Natural killer cell treated with Interleukin-12 subunit alpha and Interleukin-12 subunit beta and Interleukin-15 and Interleukin-18, amount 100 ng/mL, for 72 hours (primary cell): ENCODE data around the gene DPP6. TPM values are rescaled to one million over a fixed set of nuclear protein-coding genes. Genes with fewer than 3 reads are reported as not detected.

Source experiments
- ATAC-seq, 2 donors: fragments of 150-1000 bp; cut with Tn5 transposase in 1 of 2; sonication (Bioruptor Pico), chemical (Tn5 transposase) in 1 of 2; 2 replicates each; pipeline ENCODE4 v1.10.0; 2021
- DNase-seq: peaks from one replicate; pipeline ENCODE4 v3.0.0; 2022; ENCODE audit warnings: low spot score
- H3K27ac Mint-ChIP-seq, 2 donors: 1 replicate in 1 of 2; 2 replicates in 1 of 2; pipeline ENCODE4 v1.8.0; 2022; ENCODE audit warnings: mixed read lengths in 2 of 2, mild to moderate bottlenecking in 1 of 2, moderate library complexity in 1 of 2
- H3K27me3 Mint-ChIP-seq, 2 donors: 1 replicate in 1 of 2; 2 replicates in 1 of 2; pipeline ENCODE4 v1.8.0; 2022; ENCODE audit warnings: mixed read lengths in 2 of 2
- H3K36me3 Mint-ChIP-seq: one replicate; pipeline ENCODE4 v1.8.0; 2022; ENCODE audit warnings: mixed read lengths
- H3K4me1 Mint-ChIP-seq, 2 donors: 1 replicate in 1 of 2; 2 replicates in 1 of 2; pipeline ENCODE4 v1.8.0; 2022; ENCODE audit warnings: low read depth in 2 of 2, mixed read lengths in 2 of 2, mild to moderate bottlenecking in 1 of 2
- H3K4me3 Mint-ChIP-seq: one replicate; pipeline ENCODE4 v1.8.0; 2022; ENCODE audit warnings: mixed read lengths
- H3K9me3 Mint-ChIP-seq: 2 replicates; pipeline ENCODE4 v1.8.0; 2022; ENCODE audit warnings: mixed read lengths
- total RNA-seq, 2 donors: library from RNA; stranded (reverse); gene quantifications; one replicate each; pipeline ENCODE4 v1.2.3, GENCODE V29; 2022

DPP6 gene
- total RNA-seq, 2 donors from 2014 or later, result not detected

GRCh38 chr7:154942691-154943090 is 890.5 kb downstream of the DPP6 start:
- H3K36me3 Mint-ChIP-seq, result peaks cover 9% of the 10 kb centered on the region
- no peaks in the 10 kb centered on the region for H3K4me1 Mint-ChIP-seq
- no peak for DNase-seq
- ATAC-seq, result no peak
- H3K27me3 Mint-ChIP-seq, result no peaks in the 10 kb centered on the region
- H3K9me3 Mint-ChIP-seq, result no peaks in the 10 kb centered on the region
- H3K4me3 Mint-ChIP-seq, result no peak overlapping the region
- H3K27ac Mint-ChIP-seq, result no peak overlapping the region
